HG03135 (cell line): ENCODE results near the gene DAP3.
"Not testable (repeated sequence)": the region's sequence is repeated elsewhere in the genome, so short reads cannot be mapped to it uniquely, and the experiment has no call there.

Source experiments
- ATAC-seq: cut with Tn5 transposase; IDR thresholded peaks from one replicate; pipeline ENCODE4 v1.9.1; 2021; ENCODE audit warnings: mild to moderate bottlenecking, moderate library complexity; ENCODE audit not compliant: unreplicated experiment

DAP3 gene

DNA sequence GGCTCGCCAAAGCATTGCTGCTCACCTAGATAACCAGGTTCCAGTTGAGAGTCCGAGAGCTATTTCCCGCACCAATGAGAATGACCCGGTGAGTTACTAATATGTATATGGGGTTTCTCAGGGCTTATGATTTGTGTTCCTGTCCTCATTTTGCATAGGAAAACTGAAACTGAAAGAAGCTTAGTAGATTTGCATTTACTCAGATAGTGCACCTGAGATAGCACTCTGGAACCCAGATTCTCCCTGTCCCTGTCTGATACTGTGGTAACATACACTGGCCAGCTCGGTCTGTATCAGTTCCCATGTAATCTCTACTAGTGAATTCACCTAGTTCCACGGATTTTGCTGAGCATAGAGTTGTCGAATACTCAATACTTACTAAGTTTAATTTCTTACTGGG, 28.1 kb downstream of the DAP3 start:
- peak; percentile 59 for ATAC-seq

DNA sequence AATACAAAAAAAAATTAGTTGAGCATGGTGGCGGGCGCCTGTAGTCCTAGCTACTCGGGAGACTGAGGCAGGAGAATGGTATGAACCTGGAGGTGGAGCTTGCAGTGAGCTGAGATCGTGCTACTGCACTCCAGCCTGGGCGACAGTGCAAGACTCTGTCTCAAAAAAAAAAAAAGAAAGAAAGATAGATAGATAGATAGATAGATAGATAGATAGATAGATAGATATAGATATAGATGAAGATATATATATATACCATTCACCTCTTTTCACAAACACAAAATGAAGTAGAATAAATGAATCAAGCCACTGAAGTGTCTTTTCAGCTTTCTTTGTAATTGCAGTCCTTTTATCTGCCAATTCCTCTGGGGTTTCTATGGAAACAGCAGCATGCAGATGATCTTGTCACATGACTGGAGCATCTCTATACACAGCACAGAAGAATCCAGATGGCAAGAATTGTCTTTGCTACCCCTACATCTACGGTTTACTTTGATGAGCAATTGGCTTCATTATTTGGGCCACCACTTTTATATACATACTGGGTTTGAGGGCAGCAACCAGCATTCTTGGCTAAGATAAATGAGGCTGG, 29.7 kb downstream of the DAP3 start:
- ATAC-seq, result not testable (repeated sequence)

GRCh38 chr1:155719703-155720102, 30.8 kb downstream of the DAP3 start:
- ATAC-seq, result no peak

DNA sequence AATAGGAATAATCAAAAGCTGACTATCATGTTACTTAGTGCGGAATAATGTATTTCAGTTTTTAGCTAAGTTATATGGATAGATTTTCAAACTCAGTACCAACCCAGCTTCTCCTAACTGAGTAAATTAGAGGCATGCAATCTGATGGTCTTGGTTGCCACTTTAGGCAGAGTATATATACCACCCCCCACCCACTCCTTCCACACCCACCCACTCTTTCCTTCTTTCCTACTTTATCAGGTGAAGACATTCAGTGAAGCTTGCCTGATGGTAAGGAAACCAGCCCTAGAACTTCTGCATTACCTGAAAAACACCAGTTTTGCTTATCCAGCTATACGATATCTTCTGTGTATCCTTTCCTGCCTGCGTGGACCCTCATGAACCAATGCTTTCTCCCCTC, 36.3 kb downstream of the DAP3 start:
- no peak for ATAC-seq

DNA sequence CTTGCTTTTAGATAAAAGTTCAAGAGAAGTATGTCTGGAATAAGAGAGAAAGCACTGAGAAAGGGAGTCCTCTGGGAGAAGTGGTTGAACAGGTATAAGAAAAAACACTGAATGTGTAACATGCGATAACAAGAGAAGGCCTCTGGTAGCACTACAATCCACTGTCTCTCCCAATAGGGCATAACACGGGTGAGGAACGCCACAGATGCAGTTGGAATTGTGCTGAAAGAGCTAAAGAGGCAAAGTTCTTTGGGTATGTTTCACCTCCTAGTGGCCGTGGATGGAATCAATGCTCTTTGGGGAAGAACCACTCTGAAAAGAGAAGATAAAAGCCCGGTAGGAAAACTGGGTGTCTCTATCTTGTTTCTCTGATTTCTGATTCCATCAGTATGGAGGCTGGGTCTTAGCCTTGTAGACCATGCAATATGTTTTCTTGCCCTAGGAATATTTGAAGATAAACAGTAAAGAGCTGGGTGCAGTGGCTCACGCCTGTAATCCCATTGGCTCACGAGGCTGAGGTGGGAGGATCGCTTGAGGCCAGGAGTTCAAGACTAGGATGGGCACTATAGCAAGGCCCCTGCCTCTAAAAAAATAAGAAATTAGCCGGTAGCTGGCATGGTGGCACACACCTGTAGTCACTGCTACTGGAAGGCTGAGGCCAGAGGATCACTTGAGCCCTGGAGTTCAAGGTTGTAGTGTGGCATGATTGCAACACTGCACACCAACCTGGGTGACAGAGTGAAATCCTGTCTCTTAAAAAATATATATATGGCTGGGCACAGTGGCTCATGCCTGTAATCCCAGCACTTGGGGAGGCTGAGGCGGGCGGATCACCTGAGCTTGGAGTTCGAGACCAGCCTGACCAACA, 40.4 kb downstream of the DAP3 start:
- ATAC-seq, result no peak

DNA sequence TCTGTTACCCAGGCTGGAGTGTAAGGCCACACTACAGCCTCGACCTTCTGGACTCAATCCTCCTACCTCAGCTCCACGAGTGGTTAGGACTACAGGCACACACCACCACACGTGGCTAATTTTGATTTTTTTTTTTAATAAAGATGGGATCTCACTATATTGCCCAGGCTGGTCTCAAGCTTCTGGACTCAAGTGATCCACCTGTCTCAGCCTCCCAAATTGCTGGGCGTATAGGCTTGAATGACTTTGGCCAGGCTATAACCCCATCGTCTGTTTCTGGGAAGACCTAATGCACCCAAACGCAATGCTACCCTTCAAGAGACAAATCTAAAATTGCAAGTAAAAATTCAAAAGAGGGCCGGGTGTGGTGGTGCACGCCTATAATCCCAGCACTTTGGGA, 52.1 kb downstream of the DAP3 start:
- ATAC-seq, result no peak

GRCh38 chr1:155741908-155742307, 53.0 kb downstream of the DAP3 start:
- no peak for ATAC-seq

DNA sequence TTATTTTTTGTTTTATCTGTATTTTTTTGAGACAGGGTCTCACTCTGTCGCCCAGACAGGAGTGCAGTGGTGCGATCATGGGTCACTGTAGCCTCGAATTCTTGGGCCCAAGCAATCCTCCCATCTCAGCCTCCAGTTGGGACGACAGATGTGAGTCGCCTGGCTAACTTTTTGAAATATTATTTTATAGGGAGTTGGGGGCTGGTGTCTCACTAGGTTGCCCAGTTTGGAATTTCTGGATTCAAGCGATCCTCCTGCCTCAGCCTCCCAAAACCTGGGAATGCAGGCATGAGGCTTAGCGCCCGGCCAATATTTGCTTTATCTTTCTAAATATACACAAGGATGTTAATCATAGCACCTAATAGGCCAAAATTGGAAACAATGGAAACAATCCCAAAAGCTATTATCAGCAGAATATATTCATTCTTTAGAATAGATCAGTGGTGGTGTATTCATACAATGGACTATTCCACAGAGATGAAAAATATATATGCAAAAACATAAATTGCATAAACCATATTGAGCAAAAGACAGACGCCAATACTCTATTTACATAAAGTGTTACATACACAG, 55.9 kb downstream of the DAP3 start:
- no peak for ATAC-seq

DNA sequence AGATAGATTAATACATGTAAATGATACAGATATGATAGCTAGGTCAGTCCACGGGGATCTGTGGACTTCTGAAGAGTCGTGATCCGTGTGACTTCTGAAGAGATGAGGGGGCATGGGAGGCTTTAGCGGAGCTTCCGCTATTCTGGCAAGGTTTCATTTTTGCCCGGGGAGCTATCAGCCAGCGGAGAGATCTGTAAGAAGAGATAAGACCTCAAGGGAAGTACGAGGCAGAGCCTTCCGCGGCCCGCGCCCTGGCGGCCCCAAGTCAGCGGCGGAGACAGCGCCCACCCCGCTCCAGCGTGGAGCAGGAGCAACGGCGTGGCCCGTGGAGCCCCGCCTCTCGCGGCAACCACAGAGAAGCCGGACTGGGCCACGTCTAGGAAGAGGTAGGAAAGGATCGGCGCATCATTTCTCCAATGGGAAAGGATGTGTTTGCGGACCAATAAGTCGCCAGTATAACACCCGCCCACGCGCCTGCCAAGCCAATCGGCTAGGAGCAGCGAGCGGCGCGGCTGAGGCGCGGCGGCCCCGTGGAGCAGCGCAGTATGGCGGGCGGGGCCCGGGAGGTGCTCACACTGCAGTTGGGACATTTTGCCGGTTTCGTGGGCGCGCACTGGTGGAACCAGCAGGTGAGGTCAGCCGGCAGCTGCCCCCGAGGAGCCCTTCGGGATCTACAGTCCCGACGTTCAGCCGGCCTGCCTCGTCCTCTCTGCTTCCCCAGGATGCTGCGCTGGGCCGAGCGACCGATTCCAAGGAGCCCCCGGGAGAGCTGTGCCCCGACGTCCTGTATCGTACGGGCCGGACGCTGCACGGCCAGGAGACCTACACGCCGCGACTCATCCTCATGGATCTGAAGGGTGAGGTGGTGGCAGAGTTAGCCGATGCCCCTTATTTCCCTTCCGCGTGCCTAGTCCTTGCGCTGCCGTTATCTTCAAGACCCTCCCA, 56.7 kb downstream of the DAP3 start:
- ATAC-seq, result peak; percentile 89

DNA sequence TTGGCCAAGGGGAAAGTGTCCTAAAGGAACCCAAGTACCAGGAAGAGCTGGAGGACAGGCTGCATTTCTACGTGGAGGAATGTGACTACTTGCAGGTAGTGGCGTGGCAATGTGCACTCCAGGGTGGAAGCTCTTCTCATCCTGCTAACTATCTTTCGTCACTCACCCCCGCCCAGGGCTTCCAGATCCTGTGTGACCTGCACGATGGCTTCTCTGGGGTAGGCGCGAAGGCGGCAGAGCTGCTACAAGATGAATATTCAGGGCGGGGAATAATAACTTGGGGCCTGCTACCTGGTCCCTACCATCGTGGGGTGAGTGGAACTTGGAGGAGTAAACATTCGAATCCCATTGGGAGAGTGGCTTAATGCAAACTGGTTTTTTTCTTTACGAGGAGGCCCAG, 58.7 kb downstream of the DAP3 start:
- not testable (repeated sequence) for ATAC-seq

- not testable (repeated sequence) for ATAC-seq
These were observed 59.2 kb downstream of the DAP3 start for GRCh38 chr1:155748141-155748540.

GRCh38 chr1:155759017-155759416, 70.1 kb downstream of the DAP3 start:
- not testable (repeated sequence) for ATAC-seq

DNA sequence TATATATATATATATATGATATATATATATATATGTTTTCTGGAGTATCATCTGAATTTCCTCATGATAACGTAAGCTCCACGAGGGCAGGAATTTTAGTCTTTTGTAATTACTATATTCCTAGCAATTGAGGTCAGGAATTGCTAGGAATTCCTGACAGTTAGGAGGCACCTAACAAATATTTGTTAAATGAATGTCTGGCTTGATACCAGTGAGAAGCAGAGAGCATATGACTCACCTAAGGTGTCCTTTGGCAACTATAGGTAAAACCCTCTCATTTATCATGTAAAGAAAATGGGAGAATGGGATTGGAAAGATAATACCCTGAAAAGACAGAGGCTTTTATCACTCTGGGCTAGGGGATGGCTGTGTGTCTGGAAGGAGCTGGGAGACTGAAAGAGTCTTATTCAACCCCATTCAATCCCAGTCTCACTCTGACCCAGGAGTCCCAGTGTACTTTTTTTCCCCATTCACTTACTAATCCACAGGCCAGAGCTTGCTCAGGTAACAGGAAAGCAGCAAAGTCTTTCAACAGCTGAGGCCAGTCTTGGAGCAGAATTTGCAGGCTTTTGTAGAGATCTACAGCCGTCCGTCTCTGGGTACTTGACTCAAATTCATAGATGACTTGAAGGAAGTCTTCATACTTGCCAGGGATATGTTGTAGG, 71.2 kb downstream of the DAP3 start:
- ATAC-seq, result no peak

GRCh38 chr1:155760751-155761475, 72.0 kb downstream of the DAP3 start:
- ATAC-seq, result no peak

DNA sequence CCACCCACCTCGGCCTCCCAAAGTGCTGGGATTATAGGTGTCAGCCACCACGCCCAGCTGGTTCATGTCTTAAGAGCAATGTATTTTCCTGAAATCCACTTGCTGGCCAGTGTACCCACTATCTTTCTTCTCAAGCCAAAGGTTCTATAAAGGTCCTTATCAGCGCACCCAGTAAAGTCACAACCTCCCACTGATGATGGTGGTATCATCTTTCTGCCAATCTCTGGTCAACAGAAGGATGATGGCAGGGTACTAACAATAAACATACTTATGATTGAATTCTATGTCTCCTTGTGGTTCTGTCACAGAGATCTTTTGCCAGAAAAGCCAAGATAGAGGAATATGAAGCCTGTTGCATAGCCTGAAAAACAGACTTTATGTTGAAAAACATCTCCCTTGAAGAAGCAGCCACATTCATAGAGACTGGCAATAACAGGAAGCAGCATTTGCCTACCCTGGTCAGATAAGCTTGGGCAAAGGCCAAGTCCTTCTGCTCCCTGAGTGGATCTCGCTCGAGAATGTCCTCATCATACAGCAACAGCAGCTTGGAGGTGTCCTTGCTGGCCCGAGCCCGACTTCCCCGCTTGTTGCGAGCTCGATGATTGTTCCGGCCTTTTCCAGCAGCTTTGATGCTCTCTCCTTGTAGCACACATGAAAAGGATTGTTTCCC, 73.0 kb downstream of the DAP3 start:
- no peak for ATAC-seq

GRCh38 chr1:155763090-155763815, 74.4 kb downstream of the DAP3 start:
- ATAC-seq, result not testable (repeated sequence)

DNA sequence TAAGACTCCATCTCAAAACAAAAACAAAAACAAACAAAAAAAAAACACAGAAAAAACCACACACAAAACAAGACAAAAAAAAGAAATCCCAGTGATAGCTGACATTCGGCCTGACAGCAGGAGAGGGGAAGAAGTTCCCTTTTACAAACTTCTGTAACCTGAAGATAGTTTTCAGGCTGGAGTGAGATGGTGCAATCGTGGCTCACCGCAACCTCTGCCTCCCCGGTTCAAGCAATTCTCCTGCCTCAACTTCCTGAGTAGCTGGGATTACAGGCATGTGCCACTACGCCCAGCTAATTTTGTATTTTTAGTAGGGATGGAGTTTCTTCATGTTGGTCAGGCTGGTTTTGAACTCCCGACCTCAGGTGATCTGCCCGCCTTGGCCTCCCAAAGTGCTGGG, 75.1 kb downstream of the DAP3 start:
- ATAC-seq, result not testable (repeated sequence)

GRCh38 chr1:155767399-155767989, 78.6 kb downstream of the DAP3 start:
- not testable (repeated sequence) for ATAC-seq
